Gastrocnemius medialis (tissue), 4 donors: ENCODE data around the gene KRTAP2-4. TPM values are rescaled to one million over a fixed set of nuclear protein-coding genes. Genes with fewer than 3 reads are reported as not detected.

ENCODE experiments used
- total RNA-seq, 4 donors: library from RNA; depleted of rRNA; stranded (reverse); fragments of >200 nt; gene quantifications; one replicate each; pipeline versions ENCODE4 v1.1.0 to v1.2.3, GENCODE V29; 2016

Gene KRTAP2-4
- total RNA-seq, 4 donors from 2014 or later, result not detected

Other genes with a start within 250 kb of the KRTAP2-4 start
- 10 to 100 TPM in 2 of 4 donors, 1 to 10 TPM in 1, under 1 TPM in 1; 0.20 to 21.9 (median 9.4) TPM for gene KRT10, start 243.3 kb downstream of the KRTAP2-4 start, total RNA-seq
- not detected for gene KRT12, start 198.7 kb downstream of the KRTAP2-4 start, total RNA-seq
- gene KRT20, start 180.6 kb downstream of the KRTAP2-4 start, total RNA-seq, result 1 to 10 TPM in 1 of 4 donors, not detected in 3; 2.7 TPM
- gene KRT23, start 128.2 kb downstream of the KRTAP2-4 start, total RNA-seq, result under 1 TPM in 1 of 4 donors, not detected in 3; 0.42 TPM
- not detected for gene KRT39, start 98.9 kb downstream of the KRTAP2-4 start, total RNA-seq
- not detected for gene KRT40, start 81.6 kb downstream of the KRTAP2-4 start, total RNA-seq
- gene KRTAP3-3, start 71.7 kb downstream of the KRTAP2-4 start, total RNA-seq, result not detected
- not detected for gene KRTAP3-2, start 66.0 kb downstream of the KRTAP2-4 start, total RNA-seq
- not detected for gene KRTAP3-1, start 56.8 kb downstream of the KRTAP2-4 start, total RNA-seq
- gene KRTAP1-5, start 38.7 kb downstream of the KRTAP2-4 start, total RNA-seq, result not detected
- gene KRTAP1-4, start 35.7 kb downstream of the KRTAP2-4 start, total RNA-seq, result not detected
- not detected for gene KRTAP1-3, start 31.0 kb downstream of the KRTAP2-4 start, total RNA-seq
- not detected for gene KRTAP1-1, start 24.4 kb downstream of the KRTAP2-4 start, total RNA-seq
- not detected for gene KRTAP2-1, start 18.6 kb downstream of the KRTAP2-4 start, total RNA-seq
- not detected for gene KRTAP2-2, start 10.6 kb downstream of the KRTAP2-4 start, total RNA-seq
- not detected for gene KRTAP2-3, start 5.8 kb downstream of the KRTAP2-4 start, total RNA-seq
- gene KRTAP4-7, start 18.3 kb upstream of the KRTAP2-4 start, total RNA-seq, result not detected
- gene KRTAP4-8, start 32.3 kb upstream of the KRTAP2-4 start, total RNA-seq, result not detected
- not detected for gene KRTAP4-16, start 36.3 kb upstream of the KRTAP2-4 start, total RNA-seq
- not detected for gene KRTAP4-9, start 39.5 kb upstream of the KRTAP2-4 start, total RNA-seq
- not detected for gene KRTAP4-11, start 52.5 kb upstream of the KRTAP2-4 start, total RNA-seq
- gene KRTAP4-12, start 58.3 kb upstream of the KRTAP2-4 start, total RNA-seq, result not detected
- not detected for gene KRTAP4-6, start 74.7 kb upstream of the KRTAP2-4 start, total RNA-seq
- not detected for gene KRTAP4-5, start 83.9 kb upstream of the KRTAP2-4 start, total RNA-seq
- not detected for gene KRTAP4-4, start 94.9 kb upstream of the KRTAP2-4 start, total RNA-seq
- gene KRTAP4-3, start 102.3 kb upstream of the KRTAP2-4 start, total RNA-seq, result not detected
- not detected for gene KRTAP4-2, start 112.3 kb upstream of the KRTAP2-4 start, total RNA-seq
- gene KRTAP4-1, start 119.0 kb upstream of the KRTAP2-4 start, total RNA-seq, result not detected
- not detected for gene KRTAP9-1, start 124.0 kb upstream of the KRTAP2-4 start, total RNA-seq
- gene KRTAP9-2, start 160.8 kb upstream of the KRTAP2-4 start, total RNA-seq, result not detected
- gene KRTAP9-3, start 166.6 kb upstream of the KRTAP2-4 start, total RNA-seq, result not detected
- not detected for gene KRTAP9-8, start 172.1 kb upstream of the KRTAP2-4 start, total RNA-seq
- not detected for gene KRTAP9-4, start 183.8 kb upstream of the KRTAP2-4 start, total RNA-seq
- not detected for gene KRTAP9-9, start 189.5 kb upstream of the KRTAP2-4 start, total RNA-seq
- not detected for gene KRTAP9-6, start 199.5 kb upstream of the KRTAP2-4 start, total RNA-seq
- gene KRTAP9-7, start 209.8 kb upstream of the KRTAP2-4 start, total RNA-seq, result not detected
- not detected for gene KRTAP29-1, start 237.0 kb upstream of the KRTAP2-4 start, total RNA-seq
- gene KRTAP16-1, start 243.4 kb upstream of the KRTAP2-4 start, total RNA-seq, result not detected
- not detected for gene KRTAP17-1, start 249.8 kb upstream of the KRTAP2-4 start, total RNA-seq